MG63 (cell line): Measurements from ENCODE around the gene GABRA5. TPM values are rescaled to one million over a fixed set of nuclear protein-coding genes. Genes with fewer than 3 reads are reported as not detected.

Experiments used
- DNase-seq: peaks from one replicate; pipeline ENCODE4 v3.0.0-alpha.2; 2020
- H3K27me3 ChIP-seq: fragments of 250-450 bp; sonication (Bioruptor Pico); 2 replicates; pipeline ENCODE4 v1.5.1; 2020; ENCODE audit warnings: mild to moderate bottlenecking, moderate library complexity
- H3K36me3 ChIP-seq: fragments of 250-450 bp; sonication (Bioruptor Pico); 2 replicates; pipeline ENCODE4 v1.5.1; 2020; ENCODE audit warnings: mild to moderate bottlenecking, moderate library complexity
- H3K4me3 ChIP-seq: fragments of 250-450 bp; sonication (Bioruptor Pico); 2 replicates; pipeline ENCODE4 v1.5.1; 2020; ENCODE audit warnings: mild to moderate bottlenecking, moderate library complexity
- H3K9me3 ChIP-seq: fragments of 250-450 bp; sonication (Bioruptor Pico); 2 replicates; pipeline ENCODE4 v1.5.1; 2020; ENCODE audit warnings: mild to moderate bottlenecking, moderate library complexity
- total RNA-seq: library from RNA; depleted of rRNA; stranded (reverse); fragments of >200 nt; shearing (Covaris generic); gene quantifications from 2 replicates; pipeline ENCODE4 v1.2.3, GENCODE V29; 2014; ENCODE audit warnings: low replicate concordance; rRNA removed

Gene GABRA5
- total RNA-seq, 1 experiment from 2014 or later = not detected

- H3K36me3 ChIP-seq = no peaks in the 10 kb centered on the region
- no peak overlapping the region for H3K4me3 ChIP-seq
- H3K9me3 ChIP-seq = no peaks in the 10 kb centered on the region
- no peaks in the 10 kb centered on the region for H3K27me3 ChIP-seq
- DNase-seq = peak; percentile 5
Observed at GRCh38 chr15:26945046-26945445, 78.2 kb downstream of the GABRA5 start.

- Histone ChIP-seq H3K27me3 (no peaks in the 10 kb centered on the region), H3K36me3 (no peaks in the 10 kb centered on the region)
- DNase-seq = no peak
Observed at GRCh38 chr15:26950001-26950400, 83.1 kb downstream of the GABRA5 start.

GRCh38 chr15:26954403-26954802 lies 87.5 kb downstream of the GABRA5 start:
- H3K9me3 ChIP-seq = peaks cover 4% of the 10 kb centered on the region; the same call in 1 of the 2 replicates
- H3K36me3 ChIP-seq = no peaks in the 10 kb centered on the region
- no peaks in the 10 kb centered on the region for H3K27me3 ChIP-seq
- DNase-seq = no peak
- no peak overlapping the region for H3K4me3 ChIP-seq

More at GRCh38 chr15:26950001-26950400, 83.1 kb downstream of the GABRA5 start:
- Histone ChIP-seq H3K9me3 (peaks cover 3% of the 10 kb centered on the region; the same call in 1 of the 2 replicates), H3K4me3 (no peak overlapping the region)

GRCh38 chr15:26967719-26968269 lies 100.9 kb downstream of the GABRA5 start:
- no peaks in the 10 kb centered on the region for H3K9me3 ChIP-seq
- H3K36me3 ChIP-seq = no peaks in the 10 kb centered on the region
- H3K27me3 ChIP-seq = peaks cover 8% of the 10 kb centered on the region
- no peak overlapping the region for H3K4me3 ChIP-seq
- DNase-seq = peak; percentile 15

- no peak overlapping the region for H3K4me3 ChIP-seq
- H3K9me3 ChIP-seq = no peaks in the 10 kb centered on the region
- H3K36me3 ChIP-seq = no peaks in the 10 kb centered on the region
- H3K27me3 ChIP-seq = peaks cover 8% of the 10 kb centered on the region
- no peak for DNase-seq
Observed at GRCh38 chr15:26968806-26969205, 101.9 kb downstream of the GABRA5 start.

GRCh38 chr15:26970712-26971210 lies 103.9 kb downstream of the GABRA5 start, which contains the start of gene GABRG3:
GABRG3 (plus strand) TSS chr15:26971181.
- Histone ChIP-seq H3K4me3 (no peak within 1 kb of the TSS), H3K27me3 (peaks cover 8% of the 10 kb centered on the region), H3K9me3 (no peaks in the 10 kb centered on the region), H3K36me3 (no peaks in the 10 kb centered on the region)
- DNase-seq = peak; percentile 8

GRCh38 chr15:26971271-26972018 lies 104.6 kb downstream of the GABRA5 start:
- Histone ChIP-seq H3K27me3 (peaks cover 8% of the 10 kb centered on the region), H3K4me3 (no peak overlapping the region), H3K36me3 (no peaks in the 10 kb centered on the region), H3K9me3 (no peaks in the 10 kb centered on the region)
- DNase-seq = peak; percentile 1

- H3K9me3 ChIP-seq = no peaks in the 10 kb centered on the region
- no peak overlapping the region for H3K4me3 ChIP-seq
- peaks cover 8% of the 10 kb centered on the region for H3K27me3 ChIP-seq
- H3K36me3 ChIP-seq = no peaks in the 10 kb centered on the region
- no peak for DNase-seq
Observed at GRCh38 chr15:26972636-26973035, 105.8 kb downstream of the GABRA5 start.

GRCh38 chr15:26974120-26974780 lies 107.4 kb downstream of the GABRA5 start:
- Histone ChIP-seq H3K9me3 (no peaks in the 10 kb centered on the region), H3K27me3 (peaks cover 8% of the 10 kb centered on the region), H3K36me3 (no peaks in the 10 kb centered on the region), H3K4me3 (no peak overlapping the region)
- no peak for DNase-seq

- no peaks in the 10 kb centered on the region for H3K27me3 ChIP-seq
- no peaks in the 10 kb centered on the region for H3K9me3 ChIP-seq
- H3K36me3 ChIP-seq = no peaks in the 10 kb centered on the region
- no peak overlapping the region for H3K4me3 ChIP-seq
- DNase-seq = no peak
Observed at GRCh38 chr15:26981492-26981891, 114.6 kb downstream of the GABRA5 start.

- Histone ChIP-seq H3K9me3 (no peaks in the 10 kb centered on the region), H3K27me3 (no peaks in the 10 kb centered on the region), H3K36me3 (no peaks in the 10 kb centered on the region), H3K4me3 (no peak overlapping the region)
- DNase-seq = no peak
Observed at GRCh38 chr15:26983822-26984221, 117.0 kb downstream of the GABRA5 start.

- no peaks in the 10 kb centered on the region for H3K36me3 ChIP-seq
- DNase-seq = no peak
- no peak overlapping the region for H3K4me3 ChIP-seq
- no peaks in the 10 kb centered on the region for H3K27me3 ChIP-seq
- no peaks in the 10 kb centered on the region for H3K9me3 ChIP-seq
Observed at GRCh38 chr15:26985050-26985449, 118.2 kb downstream of the GABRA5 start.

GRCh38 chr15:26996250-26996649 lies 129.4 kb downstream of the GABRA5 start:
- H3K27me3 ChIP-seq = no peaks in the 10 kb centered on the region
- no peak overlapping the region for H3K4me3 ChIP-seq
- no peaks in the 10 kb centered on the region for H3K36me3 ChIP-seq
- no peak for DNase-seq
- peaks cover 4% of the 10 kb centered on the region; the same call in 1 of the 2 replicates for H3K9me3 ChIP-seq

Other genes starting within 250 kb of the GABRA5 start
- 1.8 and 3.6 TPM in 2 replicates for gene GABRB3, start 94.0 kb upstream of the GABRA5 start, total RNA-seq
- not detected in 2 replicates for gene GABRG3, start 104.1 kb downstream of the GABRA5 start, total RNA-seq